ENCODE measurements around the gene OR11G2.
"Not testable (repeated sequence)": the region's sequence is repeated elsewhere in the genome, so short reads cannot be mapped to it uniquely, and the experiment has no call there.

Gene OR11G2

DNA sequence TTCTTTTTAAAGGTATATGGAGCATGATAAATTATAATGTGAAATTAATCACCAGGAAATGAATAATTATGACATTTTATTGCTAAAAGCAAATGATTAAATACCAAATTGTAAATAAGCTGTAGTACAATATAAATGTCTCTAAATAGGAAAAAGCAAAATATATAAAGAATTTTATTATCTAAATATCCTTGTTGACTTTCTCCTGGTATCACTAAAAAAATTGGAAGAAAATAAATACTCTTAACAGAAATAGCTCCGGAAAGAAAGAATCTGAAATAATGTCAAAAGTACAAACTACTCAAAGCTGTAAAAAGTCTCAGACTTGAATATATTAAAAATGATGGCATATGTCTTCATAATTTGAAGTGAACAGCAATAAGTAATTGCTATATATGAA, 38.0 kb downstream of the OR11G2 start, which contains the start of gene OR11H7:
TSS of gene OR11H7 (plus strand) at position 301 of the 400 bp plus-strand sequence.
- DNase-seq, result no peak

DNA sequence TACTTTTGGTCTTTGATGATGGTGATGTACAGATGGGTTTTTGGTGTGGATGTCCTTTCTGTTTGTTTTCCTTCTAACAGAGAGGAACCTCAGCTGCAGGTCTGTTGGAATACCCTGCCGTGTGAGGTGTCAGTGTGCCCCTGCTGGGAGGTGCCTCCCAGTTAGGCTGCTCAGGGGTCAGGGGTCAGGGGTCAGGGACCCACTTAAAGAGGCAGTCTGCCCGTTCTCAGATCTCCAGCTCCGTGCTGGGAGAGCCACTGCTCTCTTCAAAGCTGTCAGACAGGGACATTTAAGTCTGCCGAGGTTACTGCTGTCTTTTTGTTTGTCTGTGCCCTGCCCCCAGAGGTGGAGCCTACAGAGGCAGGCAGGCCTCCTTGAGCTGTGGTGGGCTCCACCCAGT, 44.7 kb downstream of the OR11G2 start:
- not testable (repeated sequence) for DNase-seq

DNA sequence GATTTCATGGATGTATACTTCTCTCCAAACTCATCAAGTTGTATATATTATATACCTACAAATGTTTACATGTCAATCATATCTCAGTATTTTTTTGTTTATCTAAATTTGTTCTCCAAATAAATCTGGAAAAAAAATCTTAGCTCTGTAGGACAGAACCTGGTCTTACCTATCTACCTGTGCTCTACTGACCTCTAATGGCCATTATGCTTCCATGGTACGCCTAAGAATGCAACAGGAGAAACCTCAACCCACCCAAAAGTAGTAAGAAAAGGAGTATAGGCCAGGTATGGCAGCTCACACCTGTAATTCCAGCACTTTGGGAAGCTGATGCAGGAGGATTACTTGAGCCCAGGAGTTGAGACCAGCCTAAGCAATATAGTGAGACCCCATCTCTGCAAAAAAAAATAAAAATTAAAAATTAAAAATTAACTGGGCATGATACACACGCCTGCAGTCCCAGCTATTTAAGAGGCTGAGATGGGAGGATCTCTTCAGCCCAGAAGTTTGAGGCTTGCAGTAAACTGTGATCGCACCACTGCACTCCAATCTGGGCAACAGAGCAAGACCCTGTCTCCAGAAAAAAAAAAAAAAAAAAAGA, 57.0 kb downstream of the OR11G2 start:
- DNase-seq, result no peak

Data from NCI-H2107 (cell line).